Measurements from ENCODE around the gene EFCAB8. TPM values are rescaled to one million over a fixed set of nuclear protein-coding genes. Genes with fewer than 3 reads are reported as not detected.

Gene EFCAB8
- total RNA-seq, 2 donors from 2014 or later: 0.26 TPM; not detected in 1

- ATAC-seq (no peak), DNase-seq (no peak)
- WGBS, 2 donors: 66 to 76% methylated on average over 7 to 9 of the region's 9 CpGs
- H3K36me3 ChIP-seq (replicated peaks in 1 of 2; ENCODE audit: insufficient read depth in 1 of 2, low read depth in 2 of 2): no peaks in the 10 kb centered on the region
- no peaks in the 10 kb centered on the region for H3K4me1 ChIP-seq
- peaks cover 0 to 15% (median 0%) of the 10 kb centered on the region in 3 donors for H3K9me3 ChIP-seq
- no peak for TF ChIP-seq POLR2A (IDR thresholded peaks at IDR 0.05)
- TF ChIP-seq CTCF (IDR thresholded peaks at IDR 0.05): no peak
- no peak overlapping the region for H3K4me3 ChIP-seq
- H3K27ac ChIP-seq: no peak overlapping the region
- intact Hi-C loops (cut with DNase I): no loop called here
- H3K27me3 ChIP-seq: no peaks in the 10 kb centered on the region
These were observed 58.6 kb downstream of the EFCAB8 start for GRCh38 chr20:32917191-32917950.

- TF ChIP-seq POLR2A (IDR thresholded peaks at IDR 0.05): no peak
- TF ChIP-seq CTCF (IDR thresholded peaks at IDR 0.05): no peak
- ATAC-seq (no peak), DNase-seq (no peak)
- Histone ChIP-seq H3K4me1 (no peaks in the 10 kb centered on the region), H3K4me3 (no peak overlapping the region), H3K9me3 (peaks cover 0 to 15% (median 0%) of the 10 kb centered on the region in 3 donors), H3K36me3 (replicated peaks in 1 of 2; ENCODE audit: insufficient read depth in 1 of 2, low read depth in 2 of 2) (no peaks in the 10 kb centered on the region), H3K27me3 (no peaks in the 10 kb centered on the region), H3K27ac (no peak overlapping the region)
- intact Hi-C loops (cut with DNase I): no loop called here
- WGBS, 2 donors: 61 to 67% methylated on average over 2 to 12 of the region's 12 CpGs
These were observed 59.6 kb downstream of the EFCAB8 start for GRCh38 chr20:32918296-32918695.

- TF ChIP-seq POLR2A (IDR thresholded peaks at IDR 0.05) (no peak), CTCF (IDR thresholded peaks at IDR 0.05) (no peak)
- DNase-seq: no peak
- intact Hi-C loops (cut with DNase I): no loop called here
These were observed 60.0 kb downstream of the EFCAB8 start for GRCh38 chr20:32918751-32919150.

GRCh38 chr20:32920066-32920465, 61.3 kb downstream of the EFCAB8 start:
- ATAC-seq: no peak
- Histone ChIP-seq H3K9me3 (peaks cover 0 to 12% (median 0%) of the 10 kb centered on the region in 3 donors), H3K27me3 (no peaks in the 10 kb centered on the region), H3K4me3 (no peak overlapping the region), H3K36me3 (replicated peaks in 1 of 2; ENCODE audit: insufficient read depth in 1 of 2, low read depth in 2 of 2) (no peaks in the 10 kb centered on the region), H3K27ac (no peak overlapping the region), H3K4me1 (no peaks in the 10 kb centered on the region)
- TF ChIP-seq CTCF (IDR thresholded peaks at IDR 0.05) (no peak), POLR2A (IDR thresholded peaks at IDR 0.05) (no peak)
- no peak for DNase-seq
- 79 to 86% methylated on average over 12 of the region's 12 CpGs for WGBS, 2 donors
- intact Hi-C loops (cut with DNase I): no loop called here

More at GRCh38 chr20:32918751-32919150, 60.0 kb downstream of the EFCAB8 start:
- Histone ChIP-seq H3K4me1 (no peaks in the 10 kb centered on the region), H3K36me3 (replicated peaks in 1 of 2; ENCODE audit: insufficient read depth in 1 of 2, low read depth in 2 of 2) (no peaks in the 10 kb centered on the region), H3K9me3 (peaks cover 0 to 15% (median 0%) of the 10 kb centered on the region in 3 donors), H3K27ac (no peak overlapping the region), H3K4me3 (no peak overlapping the region), H3K27me3 (no peaks in the 10 kb centered on the region)
- ATAC-seq: no peak
- 76 to 90% methylated on average over 1 of the region's 1 CpG for WGBS, 2 donors

All from body of pancreas (tissue), 4 donors.